ENCODE measurements around the gene AZIN2. TPM values are rescaled to one million over a fixed set of nuclear protein-coding genes. Genes with fewer than 3 reads are reported as not detected.
A peak's percentile ranks its signal among the peaks of the same experiment; 100 is the strongest.

The AZIN2 gene
- total and polyA plus RNA-seq, 10 donors = 1.4 to 8.3 (median 3.0) TPM

GRCh38 chr1:33074193-33074945, 6.6 kb upstream of the AZIN2 start:
- no peak for DNase-seq
- Histone ChIP-seq H3K9me3 (no peaks in the 10 kb centered on the region), H3K4me3 (no peak overlapping the region), H3K27me3 (replicated peaks in 1 of 7) (no peaks in the 10 kb centered on the region), H3K27ac (no peak overlapping the region), H3K36me3 (no peaks in the 10 kb centered on the region), H3K4me1 (no peaks in the 10 kb centered on the region)
- intact Hi-C loops (cut with DNase I; ENCODE audit: low total_unique reads) = no loop called here
- TF ChIP-seq POLR2A (IDR thresholded peaks at IDR 0.05) (no peak), CTCF (IDR thresholded peaks at IDR 0.05 in 8 of 11, conservative IDR thresholded peaks at IDR 0.05 in 3 of 11) (no peak), POLR2AphosphoS5 (IDR thresholded peaks at IDR 0.05) (no peak)
- WGBS, 5 donors = 70 to 87% (median 77%) methylated on average over 4 of the region's 4 CpGs

GRCh38 chr1:33078030-33078591, 2.8 kb upstream of the AZIN2 start:
- no peak for DNase-seq
- Histone ChIP-seq H3K9me3 (no peaks in the 10 kb centered on the region), H3K4me1 (peaks cover 5 to 35% (median 21%) of the 10 kb centered on the region in 6 donors), H3K27ac (no peak overlapping the region), H3K27me3 (replicated peaks in 1 of 7) (peaks cover 0 to 16% (median 5%) of the 10 kb centered on the region in 7 donors), H3K36me3 (no peaks in the 10 kb centered on the region), H3K4me3 (no peak overlapping the region)
- TF ChIP-seq POLR2AphosphoS5 (IDR thresholded peaks at IDR 0.05) = no peak
- no peak for TF ChIP-seq POLR2A (IDR thresholded peaks at IDR 0.05)
- no peak for TF ChIP-seq CTCF (IDR thresholded peaks at IDR 0.05 in 8 of 11, conservative IDR thresholded peaks at IDR 0.05 in 3 of 11)
- 45 to 79% (median 61%) methylated on average over 1 of the region's 1 CpG for WGBS, 5 donors
- intact Hi-C loops (cut with DNase I; ENCODE audit: low total_unique reads) = no loop called here

GRCh38 chr1:33080373-33080772, 580 bp upstream of the AZIN2 start:
- H3K36me3 ChIP-seq = no peaks in the 10 kb centered on the region
- WGBS, 5 donors = 60 to 69% (median 65%) methylated on average over 6 of the region's 6 CpGs
- TF ChIP-seq POLR2AphosphoS5 (IDR thresholded peaks at IDR 0.05) (no peak), CTCF (IDR thresholded peaks at IDR 0.05 in 8 of 11, conservative IDR thresholded peaks at IDR 0.05 in 3 of 11) (no peak), POLR2A (IDR thresholded peaks at IDR 0.05) (no peak)
- H3K4me3 ChIP-seq = peak overlapping the region; percentile 54 to 88 (median 72)
- H3K9me3 ChIP-seq = no peaks in the 10 kb centered on the region
- peaks cover 5 to 39% (median 21%) of the 10 kb centered on the region in 6 donors for H3K4me1 ChIP-seq
- H3K27ac ChIP-seq = peak overlapping the region in 4 of 8 donors; percentile 32 to 59 (median 54)
- DNase-seq = no peak
- intact Hi-C loops (cut with DNase I; ENCODE audit: low total_unique reads) = loop anchor here (10.0 kb wide), 1 partner anchor 146 kb away; no protein-coding TSS in a partner anchor
- peaks cover 0 to 16% (median 5%) of the 10 kb centered on the region in 7 donors for H3K27me3 ChIP-seq (replicated peaks in 1 of 7)

Data from spleen (tissue), 11 donors.